BJ (cell line): ENCODE data around the gene NUP62. TPM values are rescaled to one million over a fixed set of nuclear protein-coding genes. Genes with fewer than 3 reads are reported as not detected.
A peak's percentile ranks its signal among the peaks of the same experiment; 100 is the strongest.

ENCODE experiments used
- CTCF ChIA-PET: fragments of 350-600 bp; formaldehyde crosslinking; extraction: SDS; loops from one replicate; lab custom pipeline; 2021; ENCODE audit warnings: antibody characterized with exemption, inconsistent platforms; lab: Yijun Ruan, JAX
- POLR2A ChIA-PET: fragments of 300-600 bp; sonication (Branson Sonifier 250); formaldehyde crosslinking; extraction: SDS; loops from one replicate; lab custom pipeline; 2021; ENCODE audit warnings: antibody characterized with exemption; lab: Charles Lee
- DNase-seq: peaks from one replicate; pipeline ENCODE4 v3.0.0-alpha.2; 2011; ENCODE audit warnings: low read depth
- H3K27me3 ChIP-seq: 2 replicates; pipeline ENCODE4 v1.6.0; 2011; ENCODE audit warnings: low read length; ENCODE audit not compliant: control insufficient read depth, insufficient read depth
- H3K36me3 ChIP-seq: 2 replicates; pipeline ENCODE4 v1.5.1; 2011; ENCODE audit warnings: low read length; ENCODE audit not compliant: control insufficient read depth, insufficient read depth
- H3K4me3 ChIP-seq: 2 replicates; pipeline ENCODE4 v1.5.1; 2011; ENCODE audit warnings: low read depth, mild to moderate bottlenecking, control low read depth, low read length
- CTCF ChIP-seq: IDR thresholded peaks from 2 replicates; pipeline ENCODE4 v1.5.1; 2011; ENCODE audit warnings: low read depth, mild to moderate bottlenecking, control low read depth, inconsistent platforms, low read length, moderate library complexity; ENCODE audit not compliant: insufficient read depth
- polyA plus RNA-seq: library from polyadenylated mRNA; depleted of rRNA; stranded (reverse); fragments of >200 nt; gene quantifications from 2 replicates; pipeline ENCODE4 v1.2.3, GENCODE V29; 2011

The NUP62 gene
- polyA plus RNA-seq, 1 experiment = 15.1 TPM

GRCh38 chr19:49866933-49867782 is 62.1 kb downstream of the NUP62 start, which contains the start of gene PNKP:
Gene PNKP, minus strand, starts transcription at chr19:49867576. Its CDS starts 372 bp downstream, at chr19:49867204.
- ChIA-PET CTCF (interaction anchor here (0.6 to 1.0 kb wide), 3 partner anchors 10 to 149 kb away, joined by 3 to 4 read pairs (median 3); partner anchors contain the start of genes AKT1S1 and TBC1D17), POLR2A (interaction anchor here (0.5 kb wide), 1 partner anchor 63 kb away, joined by 3 read pairs; no protein-coding TSS in a partner anchor)
- peaks cover 18% of the 10 kb centered on the region for H3K36me3 ChIP-seq
- no peak for TF ChIP-seq CTCF
- peak; percentile 60 for DNase-seq
- H3K4me3 ChIP-seq = peak within 1 kb of the TSS; percentile 90
- no peaks in the 10 kb centered on the region for H3K27me3 ChIP-seq

- no peak for DNase-seq
- H3K4me3 ChIP-seq = no peak overlapping the region
- no peaks in the 10 kb centered on the region for H3K27me3 ChIP-seq
- POLR2A ChIA-PET = interaction anchor here (0.6 to 0.7 kb wide), 4 partner anchors 12 to 224 kb away, joined by 3 to 7 read pairs (median 4); partner anchors contain the start of genes AKT1S1 and MED25
- peaks cover 25% of the 10 kb centered on the region for H3K36me3 ChIP-seq
- no peak for TF ChIP-seq CTCF
- CTCF ChIA-PET = no interaction called here
Observed at GRCh38 chr19:49864890-49865289, 64.4 kb downstream of the NUP62 start.

GRCh38 chr19:49863935-49864320 is 65.4 kb downstream of the NUP62 start:
- CTCF ChIA-PET = no interaction called here

GRCh38 chr19:49863254-49863934 is 65.9 kb downstream of the NUP62 start:
- Histone ChIP-seq H3K36me3 (peaks cover 33% of the 10 kb centered on the region), H3K4me3 (no peak overlapping the region), H3K27me3 (no peaks in the 10 kb centered on the region)
- TF ChIP-seq CTCF = no peak
- CTCF ChIA-PET = interaction anchor here (0.6 to 1.1 kb wide), 2 partner anchors 50 to 145 kb away, joined by 3 read pairs; no protein-coding TSS in a partner anchor
- DNase-seq = no peak
- POLR2A ChIA-PET = interaction anchor here (0.6 kb wide), 1 partner anchor 45 kb away, joined by 3 read pairs; no protein-coding TSS in a partner anchor

More at GRCh38 chr19:49863935-49864320, 65.4 kb downstream of the NUP62 start:
- no peak for DNase-seq
- Histone ChIP-seq H3K27me3 (no peaks in the 10 kb centered on the region), H3K36me3 (peaks cover 29% of the 10 kb centered on the region), H3K4me3 (no peak overlapping the region)
- POLR2A ChIA-PET = interaction anchor here (0.5 to 0.6 kb wide), 2 partner anchors 44 to 97 kb away, joined by 3 to 4 read pairs; partner anchors contain the start of gene AP2A1
- no peak for TF ChIP-seq CTCF
